C4-2B (cell line): ENCODE data around the gene SYNDIG1.

Experiments used
- H3K27ac ChIP-seq: fragments of 450-650 bp; 2 replicates; pipeline ENCODE4 v1.5.1; 2017
- CTCF ChIP-seq: fragments of 450-650 bp; conservative IDR thresholded peaks from 2 replicates; pipeline ENCODE4 v1.5.1; 2017; ENCODE audit warnings: mild to moderate bottlenecking
- ZFX ChIP-seq: fragments of 450-650 bp; IDR thresholded peaks from 2 replicates; pipeline ENCODE4 v1.6.1; 2017

Gene SYNDIG1

DNA sequence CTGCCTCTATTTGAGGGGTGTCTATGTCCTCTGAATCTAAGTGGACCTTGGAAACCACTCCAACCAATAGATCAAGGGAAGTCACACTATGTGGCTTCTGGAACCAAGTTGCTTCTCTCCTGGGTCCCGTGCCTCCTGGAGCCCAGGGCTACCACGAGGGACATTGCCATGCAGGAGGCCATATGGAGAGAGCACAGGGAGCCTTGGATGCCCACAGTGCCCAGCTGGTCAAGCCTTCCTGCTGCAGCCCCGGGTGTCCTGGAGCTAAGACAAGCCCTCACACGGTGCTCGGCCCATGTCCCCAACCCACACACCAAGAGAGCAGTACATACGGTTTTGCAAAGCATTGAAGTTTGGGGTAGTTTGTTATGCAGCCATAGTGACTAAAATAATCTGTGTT is 231.6 kb downstream of the SYNDIG1 start:
- TF ChIP-seq CTCF (no peak), ZFX (no peak)
- no peak overlapping the region for H3K27ac ChIP-seq

GRCh38 chr20:24701668-24702067 is 232.2 kb downstream of the SYNDIG1 start:
- no peak overlapping the region for H3K27ac ChIP-seq
- TF ChIP-seq ZFX (no peak), CTCF (no peak)

DNA sequence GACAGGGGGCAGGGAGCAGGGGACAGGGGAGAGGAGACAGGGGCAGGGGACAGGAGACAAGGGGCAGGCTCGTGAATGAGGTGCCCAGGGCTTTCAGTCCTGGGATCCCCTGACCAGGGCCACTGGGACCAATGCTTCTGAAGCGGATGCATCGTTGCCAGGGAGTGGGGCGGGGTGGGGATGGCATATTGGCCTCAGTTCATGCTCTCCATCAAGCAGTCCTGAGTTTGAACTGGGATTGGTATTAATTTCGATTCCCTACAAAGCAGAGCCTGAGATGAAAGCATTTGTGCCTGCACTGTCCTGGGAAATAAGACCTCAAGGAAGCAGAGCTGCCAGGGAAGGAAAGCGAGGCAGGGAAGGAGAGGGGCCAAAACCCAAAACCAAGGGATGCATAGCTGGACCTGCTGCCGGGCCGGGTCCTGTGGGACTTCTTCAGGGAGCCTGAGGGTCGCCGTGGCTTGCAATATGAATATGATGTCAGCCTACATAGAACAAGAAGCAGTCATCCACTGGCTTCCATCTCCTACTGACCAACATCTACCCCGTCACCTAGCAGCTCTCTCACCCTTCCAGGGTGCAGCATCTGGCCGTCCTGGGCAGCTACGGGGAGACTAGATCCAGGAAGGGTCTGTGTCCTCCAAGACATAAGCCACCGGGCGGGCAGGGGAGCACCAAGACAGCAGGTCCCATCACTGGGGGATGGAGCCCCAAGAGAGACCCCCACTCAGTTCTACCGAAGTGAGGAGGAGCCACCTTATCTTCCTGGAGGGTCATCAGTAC is 233.3 kb downstream of the SYNDIG1 start:
- TF ChIP-seq CTCF (no peak), ZFX (no peak)
- no peak overlapping the region for H3K27ac ChIP-seq

- TF ChIP-seq CTCF (no peak), ZFX (no peak)
- no peak overlapping the region for H3K27ac ChIP-seq
Observed at GRCh38 chr20:24703284-24703610, 233.8 kb downstream of the SYNDIG1 start.

DNA sequence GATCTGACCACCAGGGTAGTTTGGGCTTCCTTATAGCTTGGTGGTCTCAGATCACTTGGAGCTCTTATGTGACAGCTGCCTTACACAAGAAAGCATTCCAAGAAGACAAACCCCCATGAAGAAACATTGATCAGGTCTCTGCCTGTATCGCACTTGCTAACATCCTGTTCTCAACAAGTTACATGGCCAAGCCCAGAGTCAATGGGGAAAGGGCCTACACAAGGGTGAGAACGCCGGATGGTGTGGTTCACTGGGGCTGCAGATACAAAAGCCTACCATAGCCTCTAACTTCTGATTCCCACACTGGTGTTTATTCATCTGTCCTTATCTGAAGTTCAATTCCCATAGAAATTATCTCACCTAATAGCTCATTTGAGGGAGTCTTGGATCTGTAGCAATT is 235.5 kb downstream of the SYNDIG1 start:
- H3K27ac ChIP-seq: no peak overlapping the region
- no peak for TF ChIP-seq CTCF
- no peak for TF ChIP-seq ZFX

DNA sequence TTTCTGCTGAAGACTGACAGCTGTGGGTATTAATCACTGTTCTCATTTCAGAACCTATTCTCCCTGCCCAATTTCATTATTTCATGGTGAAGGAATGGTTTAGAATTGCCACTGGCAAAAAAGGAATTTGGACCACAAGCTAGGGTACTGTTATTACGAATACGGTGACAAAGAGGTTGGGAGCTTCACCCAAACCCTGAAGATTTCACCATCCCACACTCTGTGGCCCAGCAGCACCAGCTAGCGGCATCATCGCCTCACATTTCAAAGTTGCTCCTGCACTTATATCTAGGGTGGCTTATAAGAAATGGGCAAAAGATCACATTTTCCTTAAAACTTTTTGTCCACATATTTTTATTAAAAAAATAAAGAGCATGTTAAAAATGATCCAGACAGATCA is 236.1 kb downstream of the SYNDIG1 start:
- H3K27ac ChIP-seq: no peak overlapping the region
- TF ChIP-seq ZFX: no peak
- TF ChIP-seq CTCF: peak; percentile 68

- no peak for TF ChIP-seq CTCF
- no peak for TF ChIP-seq ZFX
- H3K27ac ChIP-seq: no peak overlapping the region
Observed at GRCh38 chr20:24708411-24709295, 239.2 kb downstream of the SYNDIG1 start.
